ENCODE results near the gene RHO. TPM values are rescaled to one million over a fixed set of nuclear protein-coding genes. Genes with fewer than 3 reads are reported as not detected.

Gene RHO
- total RNA-seq, 1 experiment from 2014 or later, result not detected

DNA sequence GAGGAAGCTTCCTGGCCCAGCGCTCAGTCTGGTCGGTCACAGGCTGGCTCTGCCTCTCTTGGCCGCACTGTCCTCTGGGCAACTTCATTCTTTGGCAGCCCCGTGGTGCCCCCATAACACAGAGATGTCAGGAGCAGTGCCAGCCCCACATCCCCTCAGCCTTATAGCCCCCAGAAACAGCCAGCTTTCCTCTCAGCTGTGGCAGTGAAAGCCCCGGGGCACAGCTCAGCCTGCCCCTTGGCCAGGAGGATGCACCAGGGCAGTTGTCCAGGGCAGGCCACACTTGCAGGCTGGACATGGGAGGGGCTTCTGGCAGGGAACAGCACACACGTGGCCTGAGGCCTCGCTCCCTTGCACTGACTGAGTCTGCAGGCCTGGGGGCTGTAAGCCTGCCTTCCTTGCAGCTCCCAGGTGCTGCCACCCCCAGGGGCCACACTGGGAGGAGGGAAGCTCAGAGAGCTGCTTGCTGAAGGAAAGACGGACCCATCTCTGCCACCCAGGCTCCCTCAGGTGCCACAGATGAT, 10.3 kb upstream of the RHO start:
- no TSS peak for BruUV-seq (replicated peaks)
- CTCF ChIA-PET, result no interaction called here

DNA sequence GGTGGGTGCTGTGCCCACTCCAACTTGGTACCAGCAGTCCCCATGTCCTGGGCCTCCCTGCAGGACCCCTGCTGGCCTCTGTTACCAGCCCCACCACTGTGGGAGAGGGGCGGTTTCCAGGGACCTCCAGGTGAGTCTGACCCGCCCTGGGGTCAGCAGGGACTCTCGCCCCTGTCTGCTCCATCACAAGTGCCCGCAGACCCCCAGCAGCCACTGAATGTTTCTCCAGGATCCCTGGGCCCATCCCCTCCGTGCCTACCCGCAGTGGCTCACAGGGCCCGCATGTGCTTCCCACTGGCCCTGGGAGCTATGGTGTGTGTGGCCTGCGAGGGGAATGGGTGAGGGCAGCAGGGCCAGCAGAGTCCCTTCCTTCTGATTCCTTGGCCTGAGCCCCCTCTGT, 9.9 kb upstream of the RHO start:
- no peaks in the 10 kb centered on the region for H3K36me3 ChIP-seq (ENCODE audit: control insufficient read depth, insufficient read depth, low read length)
- no peaks in the 10 kb centered on the region for H3K27me3 ChIP-seq (ENCODE audit: control insufficient read depth, insufficient read depth, low read length)
- ChIA-PET CTCF (no interaction called here), POLR2A (no interaction called here)
- no peak for ATAC-seq
- no peak overlapping the region for H3K27ac ChIP-seq (ENCODE audit: low read length)
- no peak for DNase-seq (ENCODE audit: low read depth, low spot score)
- no TSS peak for BruUV-seq (replicated peaks)
- H3K9me3 ChIP-seq (ENCODE audit: control insufficient read depth, insufficient read depth, low read depth, low read length), result no peaks in the 10 kb centered on the region
- TF ChIP-seq SIN3A (IDR thresholded peaks at IDR 0.05; ENCODE audit: borderline replicate concordance, insufficient read depth, low read depth, low read length) (no peak), TCF7L2 (IDR thresholded peaks at IDR 0.05; ENCODE audit: low read depth, low read length) (no peak), POLR2AphosphoS5 (IDR thresholded peaks at IDR 0.05; ENCODE audit: low read depth, low read length) (no peak)
- TF ChIP-seq, protein P1, sequence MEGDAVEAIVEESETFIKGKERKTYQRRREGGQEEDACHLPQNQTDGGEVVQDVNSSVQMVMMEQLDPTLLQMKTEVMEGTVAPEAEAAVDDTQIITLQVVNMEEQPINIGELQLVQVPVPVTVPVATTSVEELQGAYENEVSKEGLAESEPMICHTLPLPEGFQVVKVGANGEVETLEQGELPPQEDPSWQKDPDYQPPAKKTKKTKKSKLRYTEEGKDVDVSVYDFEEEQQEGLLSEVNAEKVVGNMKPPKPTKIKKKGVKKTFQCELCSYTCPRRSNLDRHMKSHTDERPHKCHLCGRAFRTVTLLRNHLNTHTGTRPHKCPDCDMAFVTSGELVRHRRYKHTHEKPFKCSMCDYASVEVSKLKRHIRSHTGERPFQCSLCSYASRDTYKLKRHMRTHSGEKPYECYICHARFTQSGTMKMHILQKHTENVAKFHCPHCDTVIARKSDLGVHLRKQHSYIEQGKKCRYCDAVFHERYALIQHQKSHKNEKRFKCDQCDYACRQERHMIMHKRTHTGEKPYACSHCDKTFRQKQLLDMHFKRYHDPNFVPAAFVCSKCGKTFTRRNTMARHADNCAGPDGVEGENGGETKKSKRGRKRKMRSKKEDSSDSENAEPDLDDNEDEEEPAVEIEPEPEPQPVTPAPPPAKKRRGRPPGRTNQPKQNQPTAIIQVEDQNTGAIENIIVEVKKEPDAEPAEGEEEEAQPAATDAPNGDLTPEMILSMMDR (IDR thresholded peaks at IDR 0.05), result no peak
- TF ChIP-seq, protein P2, sequence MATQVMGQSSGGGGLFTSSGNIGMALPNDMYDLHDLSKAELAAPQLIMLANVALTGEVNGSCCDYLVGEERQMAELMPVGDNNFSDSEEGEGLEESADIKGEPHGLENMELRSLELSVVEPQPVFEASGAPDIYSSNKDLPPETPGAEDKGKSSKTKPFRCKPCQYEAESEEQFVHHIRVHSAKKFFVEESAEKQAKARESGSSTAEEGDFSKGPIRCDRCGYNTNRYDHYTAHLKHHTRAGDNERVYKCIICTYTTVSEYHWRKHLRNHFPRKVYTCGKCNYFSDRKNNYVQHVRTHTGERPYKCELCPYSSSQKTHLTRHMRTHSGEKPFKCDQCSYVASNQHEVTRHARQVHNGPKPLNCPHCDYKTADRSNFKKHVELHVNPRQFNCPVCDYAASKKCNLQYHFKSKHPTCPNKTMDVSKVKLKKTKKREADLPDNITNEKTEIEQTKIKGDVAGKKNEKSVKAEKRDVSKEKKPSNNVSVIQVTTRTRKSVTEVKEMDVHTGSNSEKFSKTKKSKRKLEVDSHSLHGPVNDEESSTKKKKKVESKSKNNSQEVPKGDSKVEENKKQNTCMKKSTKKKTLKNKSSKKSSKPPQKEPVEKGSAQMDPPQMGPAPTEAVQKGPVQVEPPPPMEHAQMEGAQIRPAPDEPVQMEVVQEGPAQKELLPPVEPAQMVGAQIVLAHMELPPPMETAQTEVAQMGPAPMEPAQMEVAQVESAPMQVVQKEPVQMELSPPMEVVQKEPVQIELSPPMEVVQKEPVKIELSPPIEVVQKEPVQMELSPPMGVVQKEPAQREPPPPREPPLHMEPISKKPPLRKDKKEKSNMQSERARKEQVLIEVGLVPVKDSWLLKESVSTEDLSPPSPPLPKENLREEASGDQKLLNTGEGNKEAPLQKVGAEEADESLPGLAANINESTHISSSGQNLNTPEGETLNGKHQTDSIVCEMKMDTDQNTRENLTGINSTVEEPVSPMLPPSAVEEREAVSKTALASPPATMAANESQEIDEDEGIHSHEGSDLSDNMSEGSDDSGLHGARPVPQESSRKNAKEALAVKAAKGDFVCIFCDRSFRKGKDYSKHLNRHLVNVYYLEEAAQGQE (IDR thresholded peaks at IDR 0.05; ENCODE audit: insufficient read depth in 1 of 2, low read depth in 2 of 2, low read length in 1 of 2), result no peak
- in situ Hi-C loops (cut with HindIII; ENCODE audit: low pct_unique_long_range_greater_than_20kb, low sequenced_read_pairs), result no loop called here
- H3K4me3 ChIP-seq (ENCODE audit: low read depth in 2 of 2, low read length in 2 of 2), result no peak overlapping the region
- H3K4me1 ChIP-seq (ENCODE audit: control insufficient read depth, insufficient read depth, low read length), result no peaks in the 10 kb centered on the region
- intact Hi-C loops (cut with micrococcal nuclease; ENCODE audit: unreplicated experiment), result no loop called here

More for the DNA sequence above, 10.3 kb upstream of the RHO start:
- no peak for ATAC-seq
- POLR2A ChIA-PET, result no interaction called here
- Histone ChIP-seq H3K27ac (ENCODE audit: low read length) (no peak overlapping the region), H3K4me3 (ENCODE audit: low read depth in 2 of 2, low read length in 2 of 2) (no peak overlapping the region), H3K36me3 (ENCODE audit: control insufficient read depth, insufficient read depth, low read length) (no peaks in the 10 kb centered on the region), H3K4me1 (ENCODE audit: control insufficient read depth, insufficient read depth, low read length) (no peaks in the 10 kb centered on the region), H3K27me3 (ENCODE audit: control insufficient read depth, insufficient read depth, low read length) (no peaks in the 10 kb centered on the region), H3K9me3 (ENCODE audit: control insufficient read depth, insufficient read depth, low read depth, low read length) (no peaks in the 10 kb centered on the region)
- DNase-seq (ENCODE audit: low read depth, low spot score), result no peak
- in situ Hi-C loops (cut with HindIII; ENCODE audit: low pct_unique_long_range_greater_than_20kb, low sequenced_read_pairs) (no loop called here), intact Hi-C loops (cut with micrococcal nuclease; ENCODE audit: unreplicated experiment) (no loop called here)
- TF ChIP-seq, protein P2 (IDR thresholded peaks at IDR 0.05; ENCODE audit: insufficient read depth in 1 of 2, low read depth in 2 of 2, low read length in 1 of 2), result no peak
- TF ChIP-seq, protein P1 (IDR thresholded peaks at IDR 0.05), result no peak
- no peak for TF ChIP-seq TCF7L2 (IDR thresholded peaks at IDR 0.05; ENCODE audit: low read depth, low read length)
- TF ChIP-seq SIN3A (IDR thresholded peaks at IDR 0.05; ENCODE audit: borderline replicate concordance, insufficient read depth, low read depth, low read length), result no peak
- no peak for TF ChIP-seq POLR2AphosphoS5 (IDR thresholded peaks at IDR 0.05; ENCODE audit: low read depth, low read length)

Measured in Panc1 (cell line).